Mucosa of descending colon (tissue), 3 donors: ENCODE results near the gene TSPAN5. TPM values are rescaled to one million over a fixed set of nuclear protein-coding genes. Genes with fewer than 3 reads are reported as not detected.

Experiments used
- ATAC-seq: fragments of 200-7000 bp; cut with Tn5 transposase; one replicate; pipeline ENCODE4 v1.9.1; 2020; ENCODE audit warnings: mild to moderate bottlenecking, moderate library complexity
- DNase-seq, 3 donors: peaks; one replicate each; pipeline ENCODE4 v3.0.0-alpha.2; 2020
- H3K36me3 ChIP-seq: fragments of 200-600 bp; one replicate; pipeline ENCODE4 v1.8.0; 2021; ENCODE audit warnings: low read depth, mild to moderate bottlenecking
- H3K4me1 ChIP-seq: fragments of 200-600 bp; one replicate; pipeline ENCODE4 v1.8.0; 2021; ENCODE audit warnings: low read depth, mild to moderate bottlenecking
- H3K4me3 ChIP-seq: fragments of 200-600 bp; one replicate; pipeline ENCODE4 v1.8.0; 2021; ENCODE audit warnings: mild to moderate bottlenecking
- H3K9me3 ChIP-seq: fragments of 200-600 bp; one replicate; pipeline ENCODE4 v1.8.0; 2021; ENCODE audit warnings: mild to moderate bottlenecking
- intact Hi-C, 2 donors: fragments of 100-400 bp; cut with DNase I in 1 of 2; cut with micrococcal nuclease in 1 of 2; formaldehyde crosslinking; loops; one replicate each; pipeline versions ENCODE4 v1.11.0 to v1.11.1; 2022; cut with DNase I, micrococcal nuclease
- total RNA-seq, 3 donors: library from RNA; stranded (reverse); fragmentation: NEBNext Ultra II Directional in 2 of 3; extraction: Animal tissue kit (Norgen Biotek cat#: 25700) in 2 of 3; gene quantifications; one replicate each; pipeline versions ENCODE4 v1.2.1 to v1.2.4, GENCODE V29; 2021 to 2023
- TF ChIP-seq, protein P1 (sequence below): fragments of 200-600 bp; IDR thresholded peaks from one replicate; pipeline ENCODE4 v1.8.0; 2022; ENCODE audit warnings: antibody characterized with exemption, mild to moderate bottlenecking
- donor health status: DM: no; HTN: no; CAD: no; lungs with moderate emphysema.
- donor health status: DM: no; HTN: no; CAD: no.
- donor health status: DM: no; HTN: yes; CAD: no.

Gene TSPAN5
- total RNA-seq, 3 donors from 2014 or later = 3.9 to 11.8 (median 4.9) TPM

- ATAC-seq (no peak), DNase-seq (no peak)
- TF ChIP-seq, protein P1, sequence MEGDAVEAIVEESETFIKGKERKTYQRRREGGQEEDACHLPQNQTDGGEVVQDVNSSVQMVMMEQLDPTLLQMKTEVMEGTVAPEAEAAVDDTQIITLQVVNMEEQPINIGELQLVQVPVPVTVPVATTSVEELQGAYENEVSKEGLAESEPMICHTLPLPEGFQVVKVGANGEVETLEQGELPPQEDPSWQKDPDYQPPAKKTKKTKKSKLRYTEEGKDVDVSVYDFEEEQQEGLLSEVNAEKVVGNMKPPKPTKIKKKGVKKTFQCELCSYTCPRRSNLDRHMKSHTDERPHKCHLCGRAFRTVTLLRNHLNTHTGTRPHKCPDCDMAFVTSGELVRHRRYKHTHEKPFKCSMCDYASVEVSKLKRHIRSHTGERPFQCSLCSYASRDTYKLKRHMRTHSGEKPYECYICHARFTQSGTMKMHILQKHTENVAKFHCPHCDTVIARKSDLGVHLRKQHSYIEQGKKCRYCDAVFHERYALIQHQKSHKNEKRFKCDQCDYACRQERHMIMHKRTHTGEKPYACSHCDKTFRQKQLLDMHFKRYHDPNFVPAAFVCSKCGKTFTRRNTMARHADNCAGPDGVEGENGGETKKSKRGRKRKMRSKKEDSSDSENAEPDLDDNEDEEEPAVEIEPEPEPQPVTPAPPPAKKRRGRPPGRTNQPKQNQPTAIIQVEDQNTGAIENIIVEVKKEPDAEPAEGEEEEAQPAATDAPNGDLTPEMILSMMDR = no peak
- peaks cover 3% of the 10 kb centered on the region for H3K4me1 ChIP-seq
- intact Hi-C loops = no loop called here
- no peaks in the 10 kb centered on the region for H3K36me3 ChIP-seq
- H3K4me3 ChIP-seq = no peak overlapping the region
- no peaks in the 10 kb centered on the region for H3K9me3 ChIP-seq
These were observed 34.3 kb downstream of the TSPAN5 start for GRCh38 chr4:98624144-98624543.

GRCh38 chr4:98623126-98623802 lies 35.1 kb downstream of the TSPAN5 start:
- DNase-seq (no peak), ATAC-seq (no peak)
- Histone ChIP-seq H3K4me1 (peaks cover 3% of the 10 kb centered on the region), H3K36me3 (no peaks in the 10 kb centered on the region), H3K4me3 (no peak overlapping the region), H3K9me3 (no peaks in the 10 kb centered on the region)
- TF ChIP-seq, protein P1 = no peak
- intact Hi-C loops = no loop called here

DNA sequence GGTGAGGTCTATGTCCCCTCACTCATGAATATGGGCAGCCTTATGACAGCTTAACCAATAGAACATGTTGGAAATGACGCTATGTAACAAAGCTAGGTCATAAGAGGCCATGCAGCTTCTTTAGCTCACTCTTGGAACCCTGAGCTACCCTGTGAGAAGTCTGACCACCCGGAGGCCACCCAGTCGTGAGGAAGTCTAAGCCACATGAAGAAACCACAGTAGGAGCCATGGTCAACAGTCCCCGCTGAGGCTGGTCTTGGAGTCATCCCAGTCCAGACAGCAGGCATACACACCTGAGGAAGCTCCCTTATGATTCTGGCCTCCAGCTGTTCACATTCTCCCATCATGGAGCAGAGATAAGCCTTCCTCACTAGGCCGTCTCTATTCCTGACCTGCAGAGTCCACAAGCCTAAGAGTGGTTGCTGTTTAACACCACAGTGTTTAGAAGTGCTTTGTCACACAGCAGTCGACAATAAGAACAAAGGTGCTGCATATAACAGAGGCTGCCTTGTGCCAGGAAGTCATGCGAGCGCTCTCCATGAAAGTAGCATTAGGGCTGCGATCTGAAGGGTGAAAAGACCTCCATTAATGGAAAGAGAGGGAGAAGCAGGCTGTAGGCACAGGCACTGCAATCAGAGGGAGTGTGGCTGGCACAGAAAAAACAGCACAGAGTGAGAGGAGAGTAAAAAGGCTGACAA lies 38.2 kb downstream of the TSPAN5 start:
- no peak for ATAC-seq
- no peaks in the 10 kb centered on the region for H3K36me3 ChIP-seq
- no peaks in the 10 kb centered on the region for H3K9me3 ChIP-seq
- intact Hi-C loops = no loop called here
- H3K4me1 ChIP-seq = peaks cover 3% of the 10 kb centered on the region
- TF ChIP-seq, protein P1 = no peak
- DNase-seq = no peak
- no peak overlapping the region for H3K4me3 ChIP-seq

- no peak for DNase-seq
- no peaks in the 10 kb centered on the region for H3K9me3 ChIP-seq
- ATAC-seq = no peak
- H3K4me3 ChIP-seq = no peak overlapping the region
- H3K4me1 ChIP-seq = peaks cover 3% of the 10 kb centered on the region
- TF ChIP-seq, protein P1 = no peak
- no peaks in the 10 kb centered on the region for H3K36me3 ChIP-seq
- intact Hi-C loops = no loop called here
These were observed 39.2 kb downstream of the TSPAN5 start for GRCh38 chr4:98619180-98619579.

GRCh38 chr4:98618680-98619079 lies 39.7 kb downstream of the TSPAN5 start:
- Histone ChIP-seq H3K4me1 (peaks cover 3% of the 10 kb centered on the region), H3K9me3 (no peaks in the 10 kb centered on the region), H3K36me3 (no peaks in the 10 kb centered on the region), H3K4me3 (no peak overlapping the region)
- no peak for DNase-seq
- TF ChIP-seq, protein P1 = no peak
- intact Hi-C loops = no loop called here
- ATAC-seq = peak; percentile 52
